NCI-H460 (cell line): Measurements from ENCODE around the gene ITK. TPM values are rescaled to one million over a fixed set of nuclear protein-coding genes. Genes with fewer than 3 reads are reported as not detected.
A peak's percentile ranks its signal among the peaks of the same experiment; 100 is the strongest.

Experiments
- DNase-seq: peaks from one replicate; pipeline ENCODE4 v3.0.0-alpha.2; 2016; ENCODE audit warnings: low read depth; ENCODE audit errors: extremely low read depth
- total RNA-seq: library from RNA; depleted of rRNA; stranded (reverse); fragments of >200 nt; shearing (Covaris generic); gene quantifications from 2 replicates; pipeline ENCODE4 v1.2.3, GENCODE V29; 2014

The ITK gene
- total RNA-seq, 1 experiment from 2014 or later, result 0.07 TPM

- DNase-seq, result no peak
Observed at GRCh38 chr5:157271740-157272271, 91.2 kb downstream of the ITK start.

DNA sequence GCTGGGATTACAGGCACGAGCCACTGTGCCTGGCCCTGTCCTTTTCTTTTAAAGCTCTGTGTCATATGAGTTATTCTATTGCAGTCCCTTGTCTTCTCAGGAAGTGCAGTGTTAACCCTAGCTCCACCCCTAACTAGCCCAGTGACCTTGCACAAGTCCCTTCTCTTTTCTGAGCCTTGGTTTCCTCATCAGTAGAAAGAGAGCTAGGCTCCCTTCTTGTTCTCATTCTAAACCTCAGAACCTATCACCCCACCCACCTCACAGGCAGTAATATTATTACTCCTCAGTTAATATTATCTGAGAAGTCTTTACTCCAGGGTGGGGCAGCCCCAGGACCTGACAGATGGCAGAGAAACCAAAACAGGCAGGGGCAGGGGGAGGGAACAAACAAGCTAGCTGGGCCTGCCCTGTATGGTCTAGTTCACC, 92.5 kb downstream of the ITK start:
- DNase-seq, result no peak

- DNase-seq, result no peak
Observed at GRCh38 chr5:157275403-157275802, 94.8 kb downstream of the ITK start.

DNA sequence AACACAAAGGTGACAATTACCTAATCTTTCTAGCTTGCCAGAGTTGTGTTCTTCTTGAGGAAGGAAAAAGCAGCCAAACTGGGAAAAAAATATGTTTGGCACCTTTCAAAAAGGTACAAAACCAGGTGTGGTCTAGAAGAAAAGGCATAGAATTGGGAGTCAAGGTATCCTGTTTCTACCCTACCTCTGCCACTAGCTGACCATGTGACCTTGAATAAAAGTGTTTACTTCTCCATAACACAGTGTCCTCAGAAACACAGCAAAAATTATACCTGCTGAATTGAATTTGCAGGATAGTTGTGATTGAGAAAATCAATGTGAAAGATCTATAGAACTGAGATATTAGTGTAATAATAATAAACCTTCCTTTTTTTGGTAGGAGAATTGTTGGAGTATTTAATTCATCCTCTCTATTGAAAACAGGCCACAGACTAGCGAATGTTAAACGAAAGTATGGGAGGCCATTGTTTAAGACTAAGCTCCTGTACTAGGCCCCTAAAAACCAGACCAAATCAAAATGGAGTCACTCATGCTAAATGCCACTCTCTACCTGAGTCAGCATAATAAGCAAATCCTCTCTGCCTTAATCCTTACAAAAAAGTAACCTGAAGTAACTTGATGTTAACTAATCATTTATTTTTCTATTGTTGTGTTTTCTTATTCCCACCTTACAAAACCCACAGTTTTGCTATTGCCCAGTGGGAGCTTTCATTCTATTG, 97.8 kb downstream of the ITK start:
- no peak for DNase-seq

GRCh38 chr5:157279605-157280239, 99.1 kb downstream of the ITK start:
- DNase-seq, result no peak

- DNase-seq, result peak; percentile 43
Observed at GRCh38 chr5:157280927-157281326, 100.3 kb downstream of the ITK start.

GRCh38 chr5:157282150-157282549, 101.5 kb downstream of the ITK start:
- no peak for DNase-seq

DNA sequence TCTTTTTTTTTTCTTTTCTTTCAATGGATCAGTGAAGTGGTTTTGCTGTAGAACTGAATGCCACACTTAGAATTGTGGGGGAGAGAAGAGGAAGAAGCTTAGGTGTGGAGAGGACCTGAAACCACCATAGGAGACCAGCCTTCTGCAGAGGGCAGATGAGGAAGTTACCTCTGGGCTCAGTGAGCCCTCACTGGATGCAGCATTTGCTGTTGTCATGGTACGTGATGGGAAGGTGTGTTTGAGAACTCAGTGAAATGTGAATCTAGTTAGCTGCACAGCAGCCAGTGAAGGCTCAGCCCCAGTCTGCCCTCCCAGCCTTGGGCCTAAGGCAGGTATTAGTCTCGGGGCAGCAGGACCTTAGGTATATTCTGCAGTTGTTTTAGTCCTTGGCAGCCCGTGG, 102.8 kb downstream of the ITK start:
- DNase-seq, result no peak

- DNase-seq, result no peak
Observed at GRCh38 chr5:157284458-157285212, 104.0 kb downstream of the ITK start.

DNA sequence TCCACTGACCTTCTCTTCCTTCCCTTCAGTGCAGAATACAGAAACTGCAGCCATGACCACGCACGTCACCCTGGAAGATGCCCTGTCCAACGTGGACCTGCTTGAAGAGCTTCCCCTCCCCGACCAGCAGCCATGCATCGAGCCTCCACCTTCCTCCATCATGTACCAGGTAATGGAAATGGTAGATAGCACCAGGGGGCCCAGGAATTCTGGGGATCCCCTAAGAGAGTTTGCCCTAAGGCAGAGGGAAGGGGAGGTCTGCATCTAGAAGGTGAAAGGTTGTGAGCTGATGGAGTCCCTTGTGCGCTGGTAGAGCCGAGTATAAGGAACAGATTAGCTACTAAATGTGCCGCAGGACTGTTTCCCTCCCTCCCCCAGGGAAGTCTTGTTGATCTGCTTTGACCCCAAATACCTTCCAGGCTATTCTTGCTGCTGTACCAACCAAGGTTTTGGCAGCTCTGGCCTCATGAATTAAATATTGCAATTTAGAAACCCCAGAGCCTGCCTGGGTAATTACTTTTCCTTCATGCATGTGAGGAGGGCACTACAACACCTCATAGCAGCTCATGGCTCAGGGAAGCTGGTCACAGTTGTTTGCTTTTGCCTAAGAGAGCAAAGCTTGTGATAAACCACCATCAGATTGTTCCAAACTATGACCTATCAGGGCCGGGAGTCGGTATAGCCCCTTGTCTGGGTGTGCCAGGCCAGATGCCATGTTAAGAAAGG, 104.8 kb downstream of the ITK start:
- no peak for DNase-seq

DNA sequence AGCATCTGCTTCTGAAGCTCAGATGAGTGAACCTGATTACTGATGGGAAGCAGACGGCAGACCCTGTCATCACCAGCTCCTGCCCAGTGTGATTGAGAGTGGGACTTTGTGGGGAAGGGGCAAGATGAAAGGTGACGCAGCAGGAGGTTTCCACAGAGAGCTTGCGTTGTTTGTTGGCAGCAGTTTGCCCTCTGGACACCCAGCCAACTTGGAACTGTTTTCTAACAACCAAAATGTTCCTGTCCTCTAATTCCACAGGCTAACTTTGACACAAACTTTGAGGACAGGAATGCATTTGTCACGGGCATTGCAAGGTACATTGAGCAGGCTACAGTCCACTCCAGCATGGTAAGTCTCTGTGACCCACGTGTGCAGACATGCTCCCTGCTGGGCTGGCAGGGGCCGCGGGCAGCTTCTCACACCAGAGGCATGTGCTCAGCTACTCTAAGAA, 106.1 kb downstream of the ITK start:
- DNase-seq, result no peak

GRCh38 chr5:157288405-157289163, 107.9 kb downstream of the ITK start:
- no peak for DNase-seq

GRCh38 chr5:157289164-157289819, 108.7 kb downstream of the ITK start:
- no peak for DNase-seq

- no peak for DNase-seq
Observed at GRCh38 chr5:157290156-157290980, 109.7 kb downstream of the ITK start.

DNA sequence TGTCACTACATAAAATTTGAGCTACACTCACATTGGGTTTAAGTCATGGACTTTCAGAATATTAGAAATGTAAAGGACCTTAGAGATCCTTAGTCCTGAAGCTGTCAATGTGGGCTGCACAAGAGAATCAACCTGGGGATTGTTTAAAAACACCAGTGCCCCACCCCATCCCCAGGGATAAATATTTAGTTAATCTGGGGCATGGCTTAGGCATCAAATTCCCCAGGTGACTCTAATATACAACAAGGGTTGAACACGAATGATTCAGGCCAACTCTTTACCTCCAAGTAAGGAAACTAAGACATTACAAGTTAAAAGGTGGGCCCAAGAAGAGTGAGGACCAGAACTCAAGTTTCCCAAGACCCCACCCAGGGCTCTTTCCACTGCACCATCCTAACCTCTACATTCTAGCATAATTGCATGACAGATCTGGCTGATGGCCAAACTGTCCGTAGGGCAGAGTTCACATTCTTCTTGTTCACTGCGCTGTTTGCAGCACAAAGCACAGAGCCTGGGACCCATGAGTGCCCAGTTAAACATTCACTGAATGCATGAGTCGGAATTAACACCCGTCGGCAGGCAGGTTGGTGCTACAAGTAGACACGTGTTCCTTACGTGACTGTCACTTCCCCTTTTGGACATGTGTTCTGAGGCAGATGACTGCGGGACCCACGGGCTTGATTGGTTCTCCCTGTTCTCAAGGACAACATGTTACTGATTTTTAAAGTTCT, 110.5 kb downstream of the ITK start:
- DNase-seq, result no peak

- DNase-seq, result no peak
Observed at GRCh38 chr5:157292599-157292998, 112.0 kb downstream of the ITK start.

DNA sequence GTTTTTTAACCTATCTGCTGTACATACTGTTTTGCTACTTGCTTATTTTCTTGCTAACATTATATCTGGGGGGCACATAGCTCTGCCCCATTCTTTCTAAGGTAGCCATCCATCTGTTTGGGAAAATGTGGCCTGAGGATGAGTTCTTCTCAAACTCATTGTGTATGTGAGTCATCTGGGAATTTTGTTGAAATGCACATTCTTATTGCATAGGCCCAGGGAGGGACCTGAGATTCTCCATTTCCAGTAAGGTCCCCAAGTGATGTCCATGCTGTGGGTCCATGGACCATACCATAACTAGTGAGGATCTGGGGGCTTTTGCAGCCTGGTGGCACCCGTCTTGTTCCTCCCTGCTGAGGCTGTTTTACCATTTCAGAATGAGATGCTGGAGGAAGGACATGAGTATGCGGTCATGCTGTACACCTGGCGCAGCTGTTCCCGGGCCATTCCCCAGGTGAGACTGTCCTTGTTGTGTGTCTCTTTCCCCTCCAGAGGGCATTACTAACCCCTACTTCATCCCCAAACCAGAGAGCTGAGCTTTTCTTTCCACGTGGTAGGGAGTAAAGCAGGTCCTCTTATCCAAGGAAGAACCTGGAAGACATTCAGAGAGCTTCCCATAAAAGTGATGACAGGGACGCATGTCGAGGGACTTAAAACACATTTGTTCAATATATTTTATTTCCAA, 113.9 kb downstream of the ITK start:
- no peak for DNase-seq
